GM20000 (cell line): ENCODE results near the gene LONP2.

Experiments
- DNase-seq: peaks from one replicate; pipeline ENCODE4 v3.0.0; 2012; ENCODE audit warnings: low spot score
- TF ChIP-seq, protein P1 (sequence below): IDR thresholded peaks from 2 replicates; pipeline ENCODE4 v1.5.1; 2012; ENCODE audit warnings: mild to moderate bottlenecking, control low read depth; ENCODE audit errors: extremely low read depth, missing control alignments

LONP2 gene, protein sequence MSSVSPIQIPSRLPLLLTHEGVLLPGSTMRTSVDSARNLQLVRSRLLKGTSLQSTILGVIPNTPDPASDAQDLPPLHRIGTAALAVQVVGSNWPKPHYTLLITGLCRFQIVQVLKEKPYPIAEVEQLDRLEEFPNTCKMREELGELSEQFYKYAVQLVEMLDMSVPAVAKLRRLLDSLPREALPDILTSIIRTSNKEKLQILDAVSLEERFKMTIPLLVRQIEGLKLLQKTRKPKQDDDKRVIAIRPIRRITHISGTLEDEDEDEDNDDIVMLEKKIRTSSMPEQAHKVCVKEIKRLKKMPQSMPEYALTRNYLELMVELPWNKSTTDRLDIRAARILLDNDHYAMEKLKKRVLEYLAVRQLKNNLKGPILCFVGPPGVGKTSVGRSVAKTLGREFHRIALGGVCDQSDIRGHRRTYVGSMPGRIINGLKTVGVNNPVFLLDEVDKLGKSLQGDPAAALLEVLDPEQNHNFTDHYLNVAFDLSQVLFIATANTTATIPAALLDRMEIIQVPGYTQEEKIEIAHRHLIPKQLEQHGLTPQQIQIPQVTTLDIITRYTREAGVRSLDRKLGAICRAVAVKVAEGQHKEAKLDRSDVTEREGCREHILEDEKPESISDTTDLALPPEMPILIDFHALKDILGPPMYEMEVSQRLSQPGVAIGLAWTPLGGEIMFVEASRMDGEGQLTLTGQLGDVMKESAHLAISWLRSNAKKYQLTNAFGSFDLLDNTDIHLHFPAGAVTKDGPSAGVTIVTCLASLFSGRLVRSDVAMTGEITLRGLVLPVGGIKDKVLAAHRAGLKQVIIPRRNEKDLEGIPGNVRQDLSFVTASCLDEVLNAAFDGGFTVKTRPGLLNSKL

DNA sequence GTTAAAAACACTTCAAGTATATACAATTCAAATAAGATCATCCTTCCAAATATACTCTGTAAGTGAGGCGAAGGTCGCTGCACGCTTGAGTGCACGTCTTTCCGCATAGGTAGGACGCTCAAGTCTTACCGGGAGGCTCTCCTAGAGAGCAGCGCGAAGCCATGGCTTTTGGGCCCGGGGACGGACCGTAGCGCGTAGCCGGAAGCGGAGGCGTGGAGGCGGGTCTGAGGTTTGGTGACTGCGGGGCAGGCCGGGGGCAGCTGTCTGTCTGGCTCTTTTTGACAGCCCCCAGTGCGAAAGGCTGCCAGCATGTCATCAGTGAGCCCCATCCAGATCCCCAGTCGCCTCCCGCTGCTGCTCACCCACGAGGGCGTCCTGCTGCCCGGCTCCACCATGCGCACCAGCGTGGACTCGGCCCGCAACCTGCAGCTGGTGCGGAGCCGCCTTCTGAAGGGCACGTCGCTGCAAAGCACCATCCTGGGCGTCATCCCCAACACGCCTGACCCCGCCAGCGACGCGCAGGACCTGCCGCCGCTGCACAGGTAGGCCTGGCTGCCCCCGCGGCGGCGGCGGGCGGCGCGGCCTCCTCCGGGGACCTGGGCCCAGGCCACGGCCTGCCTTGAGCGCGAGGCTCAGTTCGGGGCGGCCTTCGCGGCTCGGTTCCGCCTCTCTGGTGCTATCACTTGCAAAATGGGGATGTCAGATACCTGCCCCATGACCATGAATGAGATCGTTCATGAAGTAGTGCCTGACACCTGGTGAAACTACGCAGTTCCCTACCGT lies at the start of gene LONP2:
Gene LONP2, plus strand, starts transcription at position 221 of the 783 bp plus-strand sequence. Its CDS starts 89 bp downstream, at position 310.
- DNase-seq, result peak; percentile 93
- TF ChIP-seq, protein P1, sequence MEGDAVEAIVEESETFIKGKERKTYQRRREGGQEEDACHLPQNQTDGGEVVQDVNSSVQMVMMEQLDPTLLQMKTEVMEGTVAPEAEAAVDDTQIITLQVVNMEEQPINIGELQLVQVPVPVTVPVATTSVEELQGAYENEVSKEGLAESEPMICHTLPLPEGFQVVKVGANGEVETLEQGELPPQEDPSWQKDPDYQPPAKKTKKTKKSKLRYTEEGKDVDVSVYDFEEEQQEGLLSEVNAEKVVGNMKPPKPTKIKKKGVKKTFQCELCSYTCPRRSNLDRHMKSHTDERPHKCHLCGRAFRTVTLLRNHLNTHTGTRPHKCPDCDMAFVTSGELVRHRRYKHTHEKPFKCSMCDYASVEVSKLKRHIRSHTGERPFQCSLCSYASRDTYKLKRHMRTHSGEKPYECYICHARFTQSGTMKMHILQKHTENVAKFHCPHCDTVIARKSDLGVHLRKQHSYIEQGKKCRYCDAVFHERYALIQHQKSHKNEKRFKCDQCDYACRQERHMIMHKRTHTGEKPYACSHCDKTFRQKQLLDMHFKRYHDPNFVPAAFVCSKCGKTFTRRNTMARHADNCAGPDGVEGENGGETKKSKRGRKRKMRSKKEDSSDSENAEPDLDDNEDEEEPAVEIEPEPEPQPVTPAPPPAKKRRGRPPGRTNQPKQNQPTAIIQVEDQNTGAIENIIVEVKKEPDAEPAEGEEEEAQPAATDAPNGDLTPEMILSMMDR, result no peak

DNA sequence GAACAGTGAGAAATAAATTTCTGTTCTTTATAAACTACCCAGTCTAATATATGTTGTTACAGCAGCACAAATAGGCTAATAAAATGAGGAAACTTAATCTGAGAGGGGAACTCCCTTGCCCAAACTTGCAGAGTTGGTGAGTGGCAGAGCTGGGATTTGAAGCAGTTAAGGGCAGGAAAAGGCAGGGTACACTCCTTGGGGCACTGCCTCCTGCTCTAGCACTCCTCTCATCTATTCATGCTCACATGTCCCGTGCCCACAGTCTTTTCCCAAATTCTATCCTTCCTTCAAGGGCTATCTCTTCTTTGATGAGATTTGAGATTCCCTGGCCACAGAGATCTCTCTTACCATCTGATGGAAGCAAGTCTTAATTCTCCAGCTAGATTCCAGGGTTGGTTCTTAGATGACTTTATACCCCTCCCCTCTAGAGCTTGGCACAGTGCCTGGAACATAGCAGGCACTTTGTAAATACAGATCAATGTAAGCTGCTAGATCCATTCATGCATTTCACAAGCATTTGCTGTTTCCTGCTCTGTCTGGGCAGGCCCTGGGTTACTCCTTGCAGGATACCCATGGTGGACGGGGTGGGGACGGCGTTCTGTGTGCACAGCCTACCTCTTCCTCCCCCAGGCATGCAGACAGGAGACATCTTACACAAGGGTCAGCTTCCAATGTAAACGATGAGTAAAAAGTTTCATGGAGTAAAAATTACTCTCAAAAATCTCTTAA lies 49.1 kb upstream of the LONP2 start:
- TF ChIP-seq, protein P1, result no peak
- DNase-seq, result no peak

DNA sequence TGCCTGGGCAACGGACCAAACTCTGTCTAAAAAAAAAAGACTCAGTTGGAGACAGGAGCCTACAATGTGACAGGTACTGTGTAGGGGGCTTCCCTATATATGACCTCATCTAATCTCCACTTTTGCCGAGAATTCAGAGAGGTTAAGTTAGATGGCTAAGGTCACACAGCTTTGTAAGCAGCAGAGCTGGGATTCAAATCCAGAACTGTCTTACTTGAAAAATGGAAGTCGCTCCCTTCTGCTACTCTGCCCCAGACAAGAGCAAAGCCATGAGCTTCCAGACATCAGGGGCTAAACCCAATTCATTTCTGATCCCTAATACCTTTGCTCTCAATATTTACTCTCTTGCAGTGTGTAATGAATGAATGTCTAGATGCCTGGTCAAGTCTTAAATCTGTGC lies 46.8 kb upstream of the LONP2 start:
- TF ChIP-seq, protein P1, result no peak
- no peak for DNase-seq

DNA sequence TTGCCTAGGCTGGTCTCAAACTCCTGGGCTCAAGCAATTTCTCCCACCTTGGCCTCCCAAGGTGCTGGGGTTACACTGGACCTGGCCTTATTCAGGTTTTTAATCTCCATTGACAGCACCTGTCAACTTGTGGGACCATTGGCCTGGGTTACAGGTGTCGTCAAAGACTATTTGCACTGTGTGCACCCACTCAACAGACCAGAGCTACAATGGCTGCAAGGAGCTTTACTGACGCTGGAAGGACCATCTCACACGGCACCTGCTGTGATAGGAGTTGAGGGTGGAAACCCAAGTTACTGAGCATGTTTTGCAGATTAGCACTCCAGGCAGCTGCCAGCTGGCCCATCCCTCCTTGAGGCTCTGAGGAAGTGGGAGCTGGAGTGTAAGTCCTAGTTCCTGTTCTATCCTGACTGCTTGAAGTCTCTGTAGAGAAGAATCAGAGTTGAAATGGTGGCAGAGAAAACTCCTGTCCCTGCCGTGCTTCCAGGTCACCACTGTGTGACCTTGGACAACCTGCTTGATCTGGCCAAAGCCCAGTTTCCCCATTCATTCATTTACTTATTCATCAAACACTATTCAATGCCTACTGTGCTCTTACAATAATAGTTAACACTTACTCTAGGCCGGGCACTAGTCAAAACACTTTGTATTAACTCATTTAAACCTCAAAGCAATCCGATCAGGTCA lies 42.4 kb upstream of the LONP2 start:
- TF ChIP-seq, protein P1, result no peak
- DNase-seq, result no peak

DNA sequence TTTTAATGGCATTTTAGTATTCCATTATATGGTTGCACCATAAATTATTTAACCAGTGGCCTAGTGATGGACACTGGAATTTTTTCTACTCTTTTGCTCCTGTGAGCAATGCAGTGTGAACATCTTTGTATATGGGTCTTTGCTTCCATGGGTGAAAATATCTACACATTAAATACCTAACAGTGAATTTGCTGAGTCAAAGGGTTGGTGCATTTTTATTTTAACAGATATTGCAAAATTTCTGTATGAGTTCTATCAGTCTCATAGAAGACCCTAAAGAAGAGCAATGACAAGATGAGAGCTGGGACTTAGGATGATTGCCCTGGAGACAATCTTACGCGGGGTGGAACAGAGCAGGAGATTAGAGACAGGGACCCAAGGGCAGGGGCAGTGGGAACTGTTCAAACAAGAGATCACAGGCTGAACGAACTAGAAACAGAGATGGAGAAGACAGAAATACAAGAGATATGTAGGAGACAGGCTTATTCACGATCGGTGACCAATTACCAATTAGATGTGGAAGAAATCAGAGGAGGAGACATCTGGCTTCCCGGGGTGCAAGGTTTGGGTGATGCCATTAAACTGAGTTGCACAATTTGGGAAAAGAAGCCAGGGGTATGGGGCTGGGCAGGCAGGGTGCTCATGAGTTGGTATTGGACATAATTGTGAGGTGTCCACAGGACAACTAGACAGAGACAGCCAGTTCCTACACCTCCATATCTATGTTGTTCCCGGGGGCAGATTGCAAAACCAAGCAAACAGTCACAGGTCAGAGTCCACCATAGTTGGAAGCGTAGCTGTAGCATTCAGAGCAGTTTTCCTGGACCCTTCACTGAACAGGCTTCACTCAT lies 39.9 kb upstream of the LONP2 start:
- no peak for DNase-seq

More for the DNA sequence above, 39.9 kb upstream of the LONP2 start:
- TF ChIP-seq, protein P1, result no peak
